ENCODE results near the gene FOXL3.

DNA sequence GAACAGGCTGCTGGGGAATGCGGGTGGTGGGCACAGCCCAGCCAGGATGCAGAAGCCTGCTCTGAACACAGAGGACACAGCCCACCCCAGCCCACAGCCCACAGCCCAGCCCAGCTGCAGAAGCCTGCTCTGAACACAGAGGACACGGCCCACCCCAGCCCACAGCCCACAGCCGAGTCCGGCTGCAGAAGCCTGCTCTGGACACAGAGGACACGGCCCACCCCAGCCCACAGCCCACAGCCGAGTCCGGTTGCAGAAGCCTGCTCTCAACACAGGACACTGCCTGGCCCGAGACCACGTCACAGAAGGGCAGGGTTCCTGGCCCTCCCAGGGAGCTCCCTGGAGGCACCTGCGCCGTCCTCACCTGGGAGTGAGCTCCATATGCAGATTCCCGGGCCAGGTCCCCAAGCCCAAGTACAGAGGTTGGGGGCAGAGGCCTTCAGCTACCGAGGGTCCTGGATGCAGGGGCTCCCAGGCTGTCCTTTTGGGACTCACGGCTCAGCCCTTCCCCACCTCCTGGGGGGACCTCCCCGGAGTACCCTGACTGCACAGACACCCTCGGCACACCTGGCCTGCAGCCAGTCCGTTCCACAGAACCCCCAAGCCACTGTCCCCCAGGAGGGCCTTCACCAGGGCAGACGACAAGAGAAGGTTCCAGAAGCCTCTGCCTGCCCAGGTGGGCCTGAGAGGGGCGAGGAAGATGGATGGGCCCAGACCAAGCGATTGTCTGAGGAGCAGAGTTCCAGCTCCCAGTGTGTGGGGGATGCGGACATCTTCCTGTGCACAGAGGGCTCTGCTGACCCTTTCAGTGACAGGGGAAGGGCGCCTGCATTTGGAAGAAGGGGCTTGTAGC, 23.7 kb upstream of the FOXL3 start:
- no peak for TF ChIP-seq TARDBP (IDR thresholded peaks at IDR 0.05)
- no peak for TF ChIP-seq FOXA1 (IDR thresholded peaks at IDR 0.05)
- TF ChIP-seq ZNF384 (IDR thresholded peaks at IDR 0.05) = no peak

Measured in HEK293T (cell line).